IPS-18a (cell line): ENCODE results near the gene ANTKMT.
"Not testable (repeated sequence)": the region's sequence is repeated elsewhere in the genome, so short reads cannot be mapped to it uniquely, and the experiment has no call there.

Experiments
- H3K27ac ChIP-seq: one replicate; pipeline ENCODE4 v1.5.1; 2013; ENCODE audit warnings: low read length
- H3K27me3 ChIP-seq: one replicate; pipeline ENCODE4 v1.6.1; 2013; ENCODE audit warnings: mild to moderate bottlenecking, low read length; ENCODE audit not compliant: control insufficient read depth, insufficient read depth
- H3K36me3 ChIP-seq: one replicate; pipeline ENCODE4 v1.6.1; 2013; ENCODE audit warnings: low read depth, low read length; ENCODE audit not compliant: control insufficient read depth
- H3K4me1 ChIP-seq: one replicate; pipeline ENCODE4 v1.6.1; 2013; ENCODE audit warnings: low read depth, low read length; ENCODE audit not compliant: control insufficient read depth
- H3K4me3 ChIP-seq: one replicate; pipeline ENCODE4 v1.5.1; 2013; ENCODE audit warnings: low read length
- H3K9ac ChIP-seq: one replicate; pipeline ENCODE4 v1.6.1; 2013; ENCODE audit warnings: mild to moderate bottlenecking, low read length, moderate library complexity
- H3K9me3 ChIP-seq: one replicate; pipeline ENCODE4 v1.6.1; 2013; ENCODE audit warnings: low read depth, low read length; ENCODE audit not compliant: control insufficient read depth

Gene ANTKMT

DNA sequence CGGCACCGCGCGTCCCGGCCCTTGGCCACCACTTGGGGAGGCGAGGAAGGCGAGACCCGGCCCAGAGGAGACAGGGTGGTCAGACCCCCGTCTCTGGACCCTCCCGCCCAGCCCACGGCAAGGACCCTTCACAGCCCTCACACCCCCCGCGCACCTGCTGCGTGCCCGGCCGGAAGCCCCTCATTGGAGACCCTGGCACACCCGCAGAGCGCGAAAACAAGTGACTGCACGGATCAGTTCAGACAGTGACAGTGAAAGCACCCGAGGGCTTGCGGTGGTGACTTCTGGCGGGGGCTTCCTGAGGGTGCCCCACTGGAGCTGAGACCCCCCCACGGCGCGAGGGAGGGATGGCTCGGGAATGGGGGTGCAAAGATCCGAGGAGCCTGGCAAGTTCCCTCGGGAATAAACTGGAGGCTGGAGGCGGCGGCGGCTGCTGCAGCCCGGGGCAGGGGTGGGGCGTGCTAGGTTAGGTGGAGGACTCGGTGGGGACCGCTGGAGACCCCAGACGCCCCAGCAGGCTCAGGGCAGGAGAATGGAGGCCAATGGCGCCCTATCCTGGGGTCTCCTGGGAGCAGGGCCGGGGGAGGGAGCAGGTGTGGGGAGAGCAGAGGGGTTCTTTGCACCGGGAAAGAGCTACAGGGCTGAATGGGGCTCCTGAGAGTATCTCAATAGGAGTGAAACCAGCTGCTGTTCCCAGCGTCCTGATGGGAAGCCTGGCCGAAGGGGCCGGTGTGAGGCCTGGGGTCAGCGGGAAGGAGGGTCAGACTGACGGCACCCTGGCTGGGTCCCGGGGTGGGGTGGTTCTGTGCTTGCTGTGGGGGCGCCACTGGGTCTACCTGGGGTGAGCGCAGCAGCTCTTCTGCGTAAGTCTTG is 14.5 kb upstream of the ANTKMT start:
- H3K4me3 ChIP-seq = peak overlapping the region; percentile 39
- H3K9me3 ChIP-seq = no peaks in the 10 kb centered on the region
- no peaks in the 10 kb centered on the region for H3K36me3 ChIP-seq
- no peaks in the 10 kb centered on the region for H3K4me1 ChIP-seq
- H3K27ac ChIP-seq = no peak overlapping the region
- no peak overlapping the region for H3K9ac ChIP-seq
- peaks cover 83% of the 10 kb centered on the region for H3K27me3 ChIP-seq

GRCh38 chr16:707062-707538 is 13.8 kb upstream of the ANTKMT start:
- no peaks in the 10 kb centered on the region for H3K36me3 ChIP-seq
- H3K9me3 ChIP-seq = no peaks in the 10 kb centered on the region
- H3K4me1 ChIP-seq = no peaks in the 10 kb centered on the region
- H3K4me3 ChIP-seq = no peak overlapping the region
- H3K27me3 ChIP-seq = peaks cover 78% of the 10 kb centered on the region
- no peak overlapping the region for H3K9ac ChIP-seq
- no peak overlapping the region for H3K27ac ChIP-seq

DNA sequence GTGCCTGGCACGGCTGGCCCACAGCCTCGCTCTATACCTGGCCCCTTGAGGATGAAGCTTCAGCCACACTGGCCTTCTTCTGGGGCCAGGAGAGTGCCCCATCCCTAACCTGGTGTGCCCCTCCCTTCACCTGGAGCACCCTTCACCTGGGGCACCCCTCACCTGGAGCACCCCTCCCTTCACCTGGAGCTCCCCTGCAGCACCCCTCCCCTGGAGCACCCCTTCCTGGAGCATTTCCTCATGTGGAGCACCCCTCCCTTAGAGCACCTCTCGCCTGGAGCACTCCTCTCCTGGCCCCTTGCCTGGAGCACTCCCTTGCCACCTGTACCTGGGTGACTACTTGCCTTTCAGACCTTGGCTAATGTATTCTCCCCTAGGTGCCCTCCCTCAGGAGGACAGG is 12.9 kb upstream of the ANTKMT start:
- Histone ChIP-seq H3K9me3 (no peaks in the 10 kb centered on the region), H3K36me3 (no peaks in the 10 kb centered on the region), H3K4me3 (no peak overlapping the region), H3K9ac (no peak overlapping the region), H3K27me3 (peaks cover 77% of the 10 kb centered on the region), H3K27ac (no peak overlapping the region), H3K4me1 (no peaks in the 10 kb centered on the region)

- no peak overlapping the region for H3K9ac ChIP-seq
- H3K4me1 ChIP-seq = no peaks in the 10 kb centered on the region
- H3K4me3 ChIP-seq = no peak overlapping the region
- H3K27me3 ChIP-seq = peaks cover 74% of the 10 kb centered on the region
- H3K27ac ChIP-seq = no peak overlapping the region
- H3K9me3 ChIP-seq = no peaks in the 10 kb centered on the region
- H3K36me3 ChIP-seq = no peaks in the 10 kb centered on the region
These were observed 12.0 kb upstream of the ANTKMT start for GRCh38 chr16:708959-709358.

DNA sequence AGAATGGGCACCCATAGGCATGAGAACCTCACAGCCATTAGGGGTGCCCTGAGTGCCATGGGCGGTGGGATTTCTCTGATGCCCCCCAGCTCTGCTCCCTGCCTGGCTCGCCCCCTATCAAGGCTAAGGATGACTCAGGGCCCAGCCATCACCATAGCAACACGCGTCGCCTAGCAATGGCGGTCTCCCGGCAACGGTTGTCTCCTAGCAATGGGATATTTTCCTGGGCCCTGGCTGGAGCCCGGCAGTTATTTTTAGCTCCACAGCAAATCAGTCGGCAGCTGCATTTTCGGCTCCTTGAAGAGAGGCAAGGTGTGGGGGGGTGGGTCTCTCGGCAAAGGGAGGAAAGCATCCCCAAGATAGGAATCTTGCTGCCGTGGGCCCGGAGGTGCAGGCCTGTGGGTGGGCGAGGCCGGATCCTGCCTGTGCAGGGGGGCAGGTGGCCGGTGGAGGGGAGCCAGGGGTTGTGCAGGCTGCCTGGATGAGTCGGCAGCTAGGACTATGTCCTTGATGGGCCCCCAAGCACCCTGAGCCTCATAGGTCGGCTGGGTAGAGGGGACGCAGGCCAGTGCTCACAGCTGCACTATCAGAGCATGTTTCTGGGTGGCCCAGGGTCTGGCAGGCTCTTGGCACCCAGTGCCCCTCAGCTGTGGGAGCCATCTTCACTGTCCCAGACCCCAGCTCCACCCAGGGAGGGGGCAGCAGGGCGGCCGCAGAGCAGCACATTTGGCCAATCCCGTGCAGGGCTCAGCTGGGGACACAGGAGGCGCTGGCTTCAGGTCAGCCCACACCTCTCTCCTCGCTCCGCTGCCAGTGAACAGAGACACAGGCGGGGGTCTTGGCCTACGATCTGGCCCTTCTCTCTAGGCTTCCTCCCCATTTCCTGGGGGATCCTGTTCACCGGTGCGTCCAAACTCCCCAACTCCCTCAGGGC is 11.1 kb upstream of the ANTKMT start:
- H3K9me3 ChIP-seq = no peaks in the 10 kb centered on the region
- H3K4me3 ChIP-seq = no peak overlapping the region
- H3K9ac ChIP-seq = peak overlapping the region; percentile 7
- H3K27ac ChIP-seq = no peak overlapping the region
- no peaks in the 10 kb centered on the region for H3K36me3 ChIP-seq
- H3K4me1 ChIP-seq = no peaks in the 10 kb centered on the region
- peaks cover 71% of the 10 kb centered on the region for H3K27me3 ChIP-seq

GRCh38 chr16:710500-711075 is 10.4 kb upstream of the ANTKMT start:
- Histone ChIP-seq H3K4me3 (no peak overlapping the region), H3K27me3 (peaks cover 68% of the 10 kb centered on the region), H3K9ac (no peak overlapping the region), H3K27ac (no peak overlapping the region), H3K9me3 (no peaks in the 10 kb centered on the region), H3K4me1 (no peaks in the 10 kb centered on the region), H3K36me3 (no peaks in the 10 kb centered on the region)

- H3K27me3 ChIP-seq = peaks cover 70% of the 10 kb centered on the region
- H3K36me3 ChIP-seq = no peaks in the 10 kb centered on the region
- H3K27ac ChIP-seq = no peak overlapping the region
- H3K4me1 ChIP-seq = peaks cover 3% of the 10 kb centered on the region
- H3K9me3 ChIP-seq = no peaks in the 10 kb centered on the region
- H3K9ac ChIP-seq = no peak overlapping the region
- no peak overlapping the region for H3K4me3 ChIP-seq
These were observed 9.9 kb upstream of the ANTKMT start for GRCh38 chr16:711084-711483.

DNA sequence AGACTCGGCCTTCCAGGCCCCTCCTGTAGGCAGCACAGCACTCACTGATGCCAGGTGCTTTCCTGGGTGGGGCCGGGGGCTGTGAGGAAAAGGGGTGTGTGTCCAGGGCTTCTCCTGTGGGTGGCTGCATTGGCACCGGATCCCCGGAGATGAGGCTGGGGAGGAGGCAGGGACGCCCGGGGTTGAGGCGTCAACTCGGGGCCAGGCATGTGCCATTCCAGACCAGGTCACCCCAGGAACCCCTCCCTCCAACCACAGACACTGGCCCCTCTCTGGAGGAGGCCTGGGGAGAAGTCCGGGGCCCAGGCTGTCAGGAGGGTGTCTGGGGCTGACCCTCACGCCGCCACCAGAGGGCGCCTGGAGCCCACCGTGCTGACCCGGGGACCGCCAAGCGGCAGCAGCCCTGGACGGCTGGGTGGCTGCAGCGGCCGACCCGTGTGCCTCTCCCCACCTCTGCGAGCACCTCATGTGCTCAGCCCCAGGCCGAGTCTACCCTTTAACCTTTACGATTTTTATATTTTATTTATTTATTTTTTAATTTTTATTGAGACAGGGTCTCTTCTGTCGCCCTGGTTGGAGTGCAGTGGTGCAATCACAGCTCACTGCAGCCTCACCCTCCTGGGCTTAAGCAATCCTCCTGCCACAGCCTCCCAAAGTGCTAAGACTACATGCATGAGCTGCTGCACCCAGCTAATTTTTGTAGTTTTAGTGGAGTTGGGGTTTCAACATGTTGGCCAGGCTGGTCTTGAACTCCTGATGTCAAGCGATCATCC is 9.2 kb upstream of the ANTKMT start:
- no peaks in the 10 kb centered on the region for H3K36me3 ChIP-seq
- H3K4me1 ChIP-seq = peaks cover 9% of the 10 kb centered on the region
- H3K27ac ChIP-seq = no peak overlapping the region
- no peak overlapping the region for H3K4me3 ChIP-seq
- peaks cover 70% of the 10 kb centered on the region for H3K27me3 ChIP-seq
- H3K9ac ChIP-seq = no peak overlapping the region
- no peaks in the 10 kb centered on the region for H3K9me3 ChIP-seq

- H3K9ac ChIP-seq, H3K36me3 ChIP-seq, H3K27ac ChIP-seq, H3K4me3 ChIP-seq, H3K9me3 ChIP-seq, H3K4me1 ChIP-seq: not testable (repeated sequence)
- peaks cover 60% of the 10 kb centered on the region for H3K27me3 ChIP-seq
These were observed 8.2 kb upstream of the ANTKMT start for GRCh38 chr16:712740-713250.

GRCh38 chr16:714079-714478 is 6.9 kb upstream of the ANTKMT start:
- no peaks in the 10 kb centered on the region for H3K9me3 ChIP-seq
- no peak overlapping the region for H3K27ac ChIP-seq
- no peak overlapping the region for H3K9ac ChIP-seq
- H3K36me3 ChIP-seq = no peaks in the 10 kb centered on the region
- H3K4me3 ChIP-seq = no peak overlapping the region
- H3K4me1 ChIP-seq = peaks cover 9% of the 10 kb centered on the region
- H3K27me3 ChIP-seq = peaks cover 47% of the 10 kb centered on the region
